AG09319 (cell line): Measurements from ENCODE around the gene CDKN2A.

Experiments
- DNase-seq: peaks from one replicate; pipeline ENCODE4 v3.0.0-alpha.2; 2010; ENCODE audit warnings: low read depth; ENCODE audit errors: extremely low read depth
- CTCF ChIP-seq: IDR thresholded peaks from 2 replicates; pipeline ENCODE4 v1.5.1; 2011; ENCODE audit warnings: low read depth, mild to moderate bottlenecking, inconsistent platforms, low read length, moderate library complexity

Gene CDKN2A

GRCh38 chr9:22005702-22006606 is 11.8 kb upstream of the CDKN2A start:
- DNase-seq: no peak
- TF ChIP-seq CTCF: no peak

- DNase-seq: no peak
- TF ChIP-seq CTCF: no peak
Observed at GRCh38 chr9:22005021-22005701, 11.0 kb upstream of the CDKN2A start.

DNA sequence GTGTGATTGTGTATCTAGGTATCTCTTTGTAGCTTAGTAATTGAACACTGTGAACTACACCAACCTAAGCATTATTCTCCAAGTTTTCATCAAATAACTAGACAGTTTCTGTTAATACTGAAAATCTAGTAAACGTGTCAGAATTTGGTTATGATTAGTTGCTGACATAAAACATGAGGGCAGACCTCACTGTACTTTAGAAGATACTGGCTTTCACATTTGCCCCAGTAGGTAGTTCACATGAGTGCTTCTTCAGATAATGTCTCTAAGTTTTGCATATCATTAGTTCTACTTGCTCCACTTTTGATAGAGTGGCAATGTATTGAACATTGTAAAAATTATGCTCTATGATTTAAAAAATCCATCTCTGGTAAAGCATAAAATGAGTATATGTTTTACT is 7.8 kb upstream of the CDKN2A start:
- DNase-seq: no peak
- TF ChIP-seq CTCF: no peak

- TF ChIP-seq CTCF: no peak
- no peak for DNase-seq
Observed at GRCh38 chr9:21998026-21998425, 3.8 kb upstream of the CDKN2A start.

DNA sequence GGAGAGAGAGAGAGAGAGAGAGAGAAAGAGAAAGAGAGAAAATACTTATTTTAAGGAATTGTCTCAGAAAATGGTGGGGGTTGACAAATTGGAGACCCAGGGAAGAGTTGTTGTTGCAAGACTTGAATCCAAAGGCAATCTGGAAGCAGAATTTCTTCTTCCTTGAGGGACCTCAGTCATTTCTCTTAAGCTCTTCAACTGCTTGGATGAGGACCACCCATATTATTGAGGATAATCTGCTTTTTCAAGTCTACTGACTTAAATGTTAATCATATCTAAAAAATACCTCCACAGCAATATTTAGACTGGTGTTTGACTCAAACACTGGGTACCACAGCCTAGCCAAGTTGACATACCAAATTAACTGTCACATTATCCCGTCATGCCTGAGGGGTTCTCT is 3.3 kb upstream of the CDKN2A start:
- TF ChIP-seq CTCF: no peak
- no peak for DNase-seq

- DNase-seq: no peak
- TF ChIP-seq CTCF: no peak
Observed at GRCh38 chr9:21996858-21997257, 2.7 kb upstream of the CDKN2A start.

DNA sequence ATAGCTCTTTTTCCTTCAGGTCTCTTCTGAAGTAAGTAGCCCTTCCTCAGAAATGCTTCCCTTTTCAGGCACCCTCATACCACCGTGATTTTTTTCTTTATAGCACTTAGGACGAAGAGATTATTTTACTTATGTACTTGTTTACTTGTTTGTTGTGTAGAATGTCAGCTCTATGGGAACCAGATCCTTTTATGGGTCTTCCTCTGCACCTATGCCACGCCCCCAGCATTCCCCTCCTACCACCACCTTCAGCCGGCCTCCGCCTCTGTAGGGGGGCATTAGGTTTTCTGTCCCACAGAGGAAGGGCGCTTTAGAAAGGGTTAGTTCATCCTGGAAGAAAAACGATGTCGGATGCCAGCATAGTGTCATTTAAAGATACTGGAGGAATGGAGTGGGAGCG is 2.2 kb upstream of the CDKN2A start:
- no peak for DNase-seq
- TF ChIP-seq CTCF: no peak
